Stimulated activated CD4-positive, alpha-beta T cell treated with anti-CD3 and anti-CD28 coated beads, Interleukin-15, amount 100 ng/mL, for 24 hours (primary cell): ENCODE data around the gene WDR33.
"Not testable (repeated sequence)": the region's sequence is repeated elsewhere in the genome, so short reads cannot be mapped to it uniquely, and the experiment has no call there.

ENCODE experiments used
- DNase-seq: peaks from one replicate; pipeline ENCODE4 v3.0.0-alpha.2; 2020

The WDR33 gene

DNA sequence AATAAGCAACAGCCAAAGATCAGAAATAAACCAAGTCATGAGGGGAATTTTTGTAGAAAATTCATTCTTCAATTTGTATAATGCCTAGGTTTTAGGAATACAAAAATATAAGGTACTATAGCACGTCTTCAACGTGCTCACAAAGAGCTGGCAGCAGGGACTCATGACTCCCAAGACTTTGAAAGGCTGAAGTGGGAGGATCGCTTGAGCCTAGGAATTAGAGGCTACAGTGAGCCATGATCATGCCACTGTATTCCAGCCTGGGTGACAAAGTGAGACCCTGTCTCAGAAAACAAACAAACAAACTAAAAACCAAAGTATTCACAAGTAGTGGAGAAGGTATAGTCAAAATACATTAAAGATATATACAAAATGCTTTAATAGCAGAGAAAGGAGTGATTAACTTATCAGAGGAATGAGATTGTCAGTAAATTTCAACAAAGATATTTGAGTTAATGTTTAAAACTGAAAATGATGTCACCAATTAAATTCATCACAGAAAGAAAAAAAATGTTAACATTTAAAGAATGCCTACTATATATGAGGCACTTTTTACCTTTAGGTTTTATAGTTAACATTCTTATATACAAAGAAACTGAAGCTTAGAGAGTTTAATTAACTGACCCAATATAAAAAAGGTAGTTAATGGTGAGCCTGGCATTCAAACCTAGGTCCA is 3.2 kb downstream of the WDR33 start:
- no peak for DNase-seq

DNA sequence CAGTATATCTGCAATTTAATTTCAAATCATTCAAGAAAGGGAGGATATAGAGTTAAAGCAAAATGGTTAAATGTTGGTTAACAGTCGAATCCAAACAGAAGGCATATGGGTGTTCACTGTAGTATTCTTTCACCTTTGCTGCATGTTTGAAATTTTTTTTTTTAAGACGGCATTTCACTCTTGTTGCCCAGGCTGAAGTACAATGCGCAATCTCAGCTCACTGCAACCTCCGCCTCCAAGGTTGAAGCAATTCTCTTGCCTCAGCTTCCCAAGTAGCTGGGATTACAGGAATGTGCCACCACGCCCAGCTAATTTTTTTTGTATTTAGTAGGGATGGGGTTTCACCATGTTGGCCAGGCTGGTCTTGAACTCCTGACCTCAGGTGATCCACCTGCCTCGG is 4.1 kb downstream of the WDR33 start:
- DNase-seq: not testable (repeated sequence)

- DNase-seq: no peak
Observed at GRCh38 chr2:127805491-127805890, 5.5 kb downstream of the WDR33 start.

DNA sequence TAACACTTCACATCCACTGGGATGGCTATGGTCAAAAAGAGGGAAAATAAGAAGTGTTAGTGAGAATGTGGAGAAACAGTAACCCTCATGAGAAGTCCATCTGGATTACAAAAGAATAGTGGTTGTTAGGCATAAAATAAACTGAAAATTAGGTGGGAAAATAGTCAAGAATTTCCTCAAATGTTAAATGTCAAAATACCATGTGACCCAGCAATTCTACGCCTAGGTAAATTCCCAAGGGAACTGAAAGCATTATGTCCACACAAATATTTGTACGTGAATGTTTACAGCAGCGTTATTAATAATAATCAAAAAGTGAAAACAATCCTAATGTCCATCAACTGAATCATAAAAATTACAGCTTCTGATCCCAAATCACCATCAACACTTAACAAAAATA is 11.0 kb downstream of the WDR33 start:
- no peak for DNase-seq

GRCh38 chr2:127796389-127796788 is 14.6 kb downstream of the WDR33 start:
- DNase-seq: no peak

DNA sequence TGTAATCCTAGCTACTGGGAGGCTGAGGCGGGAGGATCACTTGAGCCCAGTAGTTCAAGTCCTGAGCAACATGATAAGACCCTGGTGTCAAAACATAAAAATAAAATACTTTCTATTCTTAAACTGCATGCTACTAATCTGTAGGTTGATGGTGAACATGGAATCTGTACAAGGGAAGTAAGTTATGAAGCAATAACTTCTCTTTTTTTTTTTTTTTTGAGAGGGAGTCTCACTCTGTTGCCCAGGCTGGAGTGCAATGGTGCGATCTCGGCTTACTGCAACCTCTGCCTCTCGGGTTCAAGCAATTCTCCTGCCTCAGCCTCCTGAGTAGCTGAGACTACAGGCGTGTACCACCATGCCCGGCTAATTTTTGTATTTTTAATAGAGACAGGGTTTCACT is 16.1 kb downstream of the WDR33 start:
- not testable (repeated sequence) for DNase-seq

DNA sequence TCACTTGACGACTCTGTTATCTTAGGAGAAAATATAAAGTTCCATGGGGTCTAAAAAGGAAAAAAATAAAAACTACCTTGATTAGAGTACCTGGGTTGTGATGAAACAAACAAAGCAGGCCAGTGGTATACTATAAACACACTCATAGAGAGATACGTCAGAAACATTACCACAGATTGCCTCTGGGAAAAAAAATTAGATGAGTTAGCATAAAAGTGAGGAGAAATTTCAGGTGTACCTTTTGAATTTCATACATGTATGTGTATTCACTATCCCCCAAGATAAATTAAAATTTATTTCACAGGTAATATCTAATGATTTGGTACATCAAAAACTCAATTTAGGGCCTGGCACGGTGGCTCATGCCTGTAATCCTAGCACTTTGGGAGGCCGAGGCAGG is 18.2 kb downstream of the WDR33 start:
- DNase-seq: no peak

- peak; percentile 25 for DNase-seq
Observed at GRCh38 chr2:127790694-127791529, 20.1 kb downstream of the WDR33 start.

DNA sequence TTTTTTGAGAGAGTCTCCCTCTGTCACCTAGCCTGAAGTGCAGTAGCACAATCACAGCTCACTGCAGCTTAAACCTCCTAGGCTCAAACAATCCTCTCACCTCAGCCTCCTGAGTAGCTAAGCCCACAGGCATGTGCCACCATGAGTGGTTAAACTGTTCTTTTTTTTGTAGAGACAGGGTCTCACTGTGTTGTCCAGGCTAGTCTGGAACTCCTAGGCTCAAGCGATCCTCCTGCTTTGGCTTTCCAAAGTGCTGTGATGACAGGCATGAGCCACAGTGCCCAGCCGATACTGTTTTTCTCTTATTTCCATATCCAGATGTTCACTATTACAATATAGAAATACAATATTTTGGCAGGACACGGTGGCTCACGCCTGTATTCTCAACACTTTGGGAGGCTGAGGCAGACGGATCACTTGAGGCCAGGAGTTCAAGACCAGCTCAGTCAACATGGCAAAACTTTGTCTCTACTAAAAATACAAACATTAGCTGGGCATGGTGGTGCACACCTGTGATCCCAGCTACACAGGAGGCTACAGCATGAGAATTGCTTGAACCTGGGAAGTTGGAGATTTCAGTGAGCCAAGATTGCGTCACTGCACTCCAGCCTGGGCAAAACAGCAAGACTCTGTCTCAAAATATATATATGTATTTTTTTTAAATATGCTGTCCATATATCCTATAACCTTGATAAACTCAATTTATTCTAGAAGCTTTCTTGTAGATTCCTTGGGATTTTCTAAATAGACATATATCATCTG is 24.7 kb downstream of the WDR33 start:
- DNase-seq: no peak

GRCh38 chr2:127784965-127785518 is 25.9 kb downstream of the WDR33 start:
- no peak for DNase-seq

DNA sequence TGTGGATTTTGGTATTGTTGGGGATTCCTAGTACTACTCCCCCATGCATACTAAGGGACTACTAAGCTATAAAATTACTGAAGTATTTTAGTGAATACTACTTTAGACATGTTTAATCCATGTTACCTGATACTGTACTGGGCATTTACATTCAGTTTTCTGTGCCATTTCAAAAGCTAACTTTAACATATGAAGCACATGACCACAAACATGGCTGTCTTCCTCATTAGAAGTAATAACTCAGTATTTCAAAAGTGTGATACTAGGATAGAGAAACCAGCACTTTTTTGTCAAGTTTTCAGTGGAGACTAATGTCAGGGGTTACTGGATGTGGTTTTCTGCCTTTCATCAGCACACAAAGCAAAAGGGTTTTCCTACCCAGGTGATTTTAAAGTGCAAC is 27.9 kb downstream of the WDR33 start:
- no peak for DNase-seq

DNA sequence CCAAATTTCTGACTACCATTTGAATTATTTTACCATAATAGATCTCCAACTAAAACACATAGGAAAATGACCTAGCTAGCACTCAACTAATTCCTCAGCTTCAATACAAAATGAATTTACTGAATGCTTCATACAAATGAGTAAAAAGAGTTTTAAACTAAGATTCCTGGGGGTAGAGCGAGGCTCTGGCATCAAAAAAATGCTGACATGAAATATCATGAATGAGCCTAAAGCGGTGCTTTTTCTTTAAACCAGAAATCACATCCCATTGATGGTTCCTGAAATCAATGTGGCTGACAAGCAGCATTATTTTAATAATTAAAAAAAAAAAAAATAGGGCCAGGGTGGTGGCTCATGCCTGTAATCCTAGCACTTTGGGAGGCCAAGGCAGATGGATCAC is 32.1 kb downstream of the WDR33 start:
- DNase-seq: no peak

- DNase-seq: no peak
Observed at GRCh38 chr2:127778447-127778846, 32.5 kb downstream of the WDR33 start.

GRCh38 chr2:127776122-127776780 is 34.7 kb downstream of the WDR33 start:
- no peak for DNase-seq

GRCh38 chr2:127771756-127772155 is 39.2 kb downstream of the WDR33 start:
- no peak for DNase-seq

DNA sequence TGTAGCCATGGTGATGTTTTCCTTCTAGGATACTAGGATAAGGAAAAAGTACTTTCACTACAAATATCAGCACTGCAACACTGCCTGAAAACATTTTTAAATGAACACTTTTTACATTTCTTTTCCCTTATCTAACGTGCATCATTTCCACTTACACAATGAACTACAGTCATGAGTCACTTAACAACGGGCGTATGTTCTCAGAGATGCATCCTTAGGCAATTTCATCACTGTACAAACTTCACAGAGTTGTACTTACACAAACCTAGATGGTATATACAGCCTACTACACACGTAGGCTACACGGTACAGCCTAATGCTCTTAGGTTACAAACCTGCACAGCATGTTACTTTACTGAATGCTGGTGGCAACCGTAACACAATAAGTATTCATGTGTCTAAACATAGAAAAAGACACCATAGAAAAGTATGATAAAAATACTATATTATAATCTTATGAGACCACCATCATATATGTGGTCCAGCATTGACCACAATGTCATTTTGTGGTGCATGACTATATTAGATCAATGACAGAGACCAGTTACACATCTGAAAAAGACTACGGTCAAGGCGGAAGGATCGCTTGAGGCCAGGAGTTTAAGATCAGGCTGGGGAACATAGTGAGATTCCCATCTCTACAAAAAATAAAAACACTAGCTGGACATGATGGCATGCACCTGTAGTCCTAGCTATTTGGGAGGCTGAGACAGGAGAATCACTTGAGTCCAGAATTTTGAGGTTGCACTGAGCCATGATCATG is 39.8 kb downstream of the WDR33 start:
- no peak for DNase-seq

DNA sequence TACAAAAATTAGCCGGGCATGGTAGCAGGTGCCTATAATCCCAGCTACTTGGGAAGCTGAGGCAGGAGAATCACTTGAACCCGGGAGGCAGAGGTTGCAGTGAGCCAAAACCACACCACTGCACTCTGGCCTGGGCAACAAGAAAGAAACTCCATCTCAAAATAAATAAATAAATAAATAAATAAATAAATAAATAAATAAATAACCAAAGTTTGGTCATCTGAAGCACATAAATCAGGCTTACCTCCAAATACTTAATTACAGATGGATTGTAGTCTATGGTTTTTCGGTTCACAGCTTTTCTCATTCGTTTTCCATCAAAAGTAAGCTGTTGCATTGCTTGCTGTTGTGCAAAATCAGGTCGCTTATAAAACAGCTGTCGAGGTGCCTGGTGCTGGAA is 40.4 kb downstream of the WDR33 start:
- not testable (repeated sequence) for DNase-seq

- no peak for DNase-seq
Observed at GRCh38 chr2:127769587-127769986, 41.4 kb downstream of the WDR33 start.

- no peak for DNase-seq
Observed at GRCh38 chr2:127768775-127769479, 42.0 kb downstream of the WDR33 start.

DNA sequence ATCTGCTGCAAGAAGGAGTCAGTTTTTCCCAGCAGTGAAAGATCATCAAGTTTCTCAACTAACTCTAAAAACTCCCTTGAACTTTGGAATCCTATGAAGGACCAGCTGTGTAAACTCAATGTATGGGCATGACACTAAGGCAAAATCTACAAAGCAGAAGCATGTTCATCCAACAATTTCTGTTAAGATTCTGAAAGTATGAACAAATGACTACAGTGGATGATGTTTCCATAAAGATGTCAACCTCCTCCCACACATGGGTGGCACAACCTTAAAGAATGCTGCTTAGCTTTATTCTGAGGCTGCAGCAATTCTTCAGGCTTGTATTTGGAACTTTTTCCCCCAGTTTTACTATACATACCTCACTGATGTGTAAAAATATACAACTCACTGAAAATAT is 47.2 kb downstream of the WDR33 start:
- no peak for DNase-seq

GRCh38 chr2:127762846-127763245 is 48.1 kb downstream of the WDR33 start:
- DNase-seq: no peak
